T-helper 17 cell (primary cell): ENCODE measurements around the gene TMEM87B. TPM values are rescaled to one million over a fixed set of nuclear protein-coding genes. Genes with fewer than 3 reads are reported as not detected.

ENCODE experiments used
- ATAC-seq: fragments of 150-1000 bp; cut with Tn5 transposase; 2 replicates; pipeline ENCODE4 v1.10.0; 2021; ENCODE audit warnings: mild to moderate bottlenecking, moderate library complexity
- DNase-seq, 3 donors: peaks; one replicate each; pipeline versions ENCODE4 v3.0.0 to v3.0.0-alpha.2; 2020 to 2021
- H3K9me3 ChIP-seq: one replicate; pipeline ENCODE4 v1.7.0; 2013; ENCODE audit warnings: low read length, mild to moderate bottlenecking; ENCODE audit not compliant: control insufficient read depth, poor library complexity, severe bottlenecking
- H3K27ac Mint-ChIP-seq: one replicate; pipeline ENCODE4 v1.8.0; 2022; ENCODE audit warnings: mild to moderate bottlenecking, moderate library complexity, mixed read lengths
- H3K27me3 Mint-ChIP-seq: one replicate; pipeline ENCODE4 v1.8.0; 2022; ENCODE audit warnings: mixed read lengths
- H3K36me3 Mint-ChIP-seq: one replicate; pipeline ENCODE4 v1.8.0; 2022; ENCODE audit warnings: low read depth, mixed read lengths
- H3K4me1 Mint-ChIP-seq: one replicate; pipeline ENCODE4 v1.8.0; 2022; ENCODE audit warnings: mild to moderate bottlenecking, mixed read lengths
- H3K4me3 Mint-ChIP-seq: one replicate; pipeline ENCODE4 v1.8.0; 2022; ENCODE audit warnings: mild to moderate bottlenecking, moderate library complexity, mixed read lengths
- total RNA-seq, 4 donors: library from RNA in 2 of 4; stranded (reverse) in 2 of 4; gene quantifications; one replicate each; pipeline ENCODE4 v1.2.3 and lab custom pipeline; 2022 to 2026

The TMEM87B gene
- total RNA-seq, 2 donors from 2014 or later, result 16.3 to 23.1 TPM

DNA sequence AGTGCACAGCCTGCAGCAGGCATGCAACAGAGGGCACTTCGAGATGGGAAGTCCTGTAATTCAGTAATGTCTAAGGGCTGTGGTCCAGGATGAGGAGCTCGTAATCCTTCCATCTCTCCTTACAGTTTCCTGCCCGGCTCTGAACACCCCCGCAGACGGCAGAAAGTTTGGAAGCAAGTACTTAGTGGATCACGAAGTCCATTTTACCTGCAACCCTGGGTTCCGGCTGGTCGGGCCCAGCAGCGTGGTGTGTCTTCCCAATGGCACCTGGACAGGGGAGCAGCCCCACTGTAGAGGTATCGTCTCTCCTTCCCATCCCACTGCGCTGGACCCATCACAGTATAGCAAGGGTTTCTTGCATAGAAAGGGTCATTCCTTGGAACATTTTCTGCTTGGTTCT, 109.8 kb downstream of the TMEM87B start:
- ATAC-seq (no peak), DNase-seq (no peak)
- no peaks in the 10 kb centered on the region for H3K9me3 ChIP-seq
- no peak overlapping the region for H3K4me3 Mint-ChIP-seq
- peaks cover 3% of the 10 kb centered on the region for H3K36me3 Mint-ChIP-seq
- H3K27ac Mint-ChIP-seq, result no peak overlapping the region
- peaks cover 15% of the 10 kb centered on the region for H3K4me1 Mint-ChIP-seq
- H3K27me3 Mint-ChIP-seq, result peaks cover 8% of the 10 kb centered on the region

GRCh38 chr2:112165296-112165695, 110.2 kb downstream of the TMEM87B start:
- Mint-ChIP-seq H3K4me3 (no peak overlapping the region), H3K27me3 (peaks cover 8% of the 10 kb centered on the region), H3K36me3 (peaks cover 3% of the 10 kb centered on the region), H3K4me1 (peaks cover 15% of the 10 kb centered on the region), H3K27ac (no peak overlapping the region)
- ATAC-seq, result no peak
- H3K9me3 ChIP-seq, result no peaks in the 10 kb centered on the region
- no peak for DNase-seq

GRCh38 chr2:112166806-112167499, 111.9 kb downstream of the TMEM87B start:
- H3K9me3 ChIP-seq, result no peaks in the 10 kb centered on the region
- Mint-ChIP-seq H3K4me1 (peaks cover 19% of the 10 kb centered on the region), H3K36me3 (peaks cover 3% of the 10 kb centered on the region), H3K27me3 (peaks cover 8% of the 10 kb centered on the region), H3K4me3 (no peak overlapping the region), H3K27ac (no peak overlapping the region)
- ATAC-seq (peak; percentile 68), DNase-seq (no peak)

DNA sequence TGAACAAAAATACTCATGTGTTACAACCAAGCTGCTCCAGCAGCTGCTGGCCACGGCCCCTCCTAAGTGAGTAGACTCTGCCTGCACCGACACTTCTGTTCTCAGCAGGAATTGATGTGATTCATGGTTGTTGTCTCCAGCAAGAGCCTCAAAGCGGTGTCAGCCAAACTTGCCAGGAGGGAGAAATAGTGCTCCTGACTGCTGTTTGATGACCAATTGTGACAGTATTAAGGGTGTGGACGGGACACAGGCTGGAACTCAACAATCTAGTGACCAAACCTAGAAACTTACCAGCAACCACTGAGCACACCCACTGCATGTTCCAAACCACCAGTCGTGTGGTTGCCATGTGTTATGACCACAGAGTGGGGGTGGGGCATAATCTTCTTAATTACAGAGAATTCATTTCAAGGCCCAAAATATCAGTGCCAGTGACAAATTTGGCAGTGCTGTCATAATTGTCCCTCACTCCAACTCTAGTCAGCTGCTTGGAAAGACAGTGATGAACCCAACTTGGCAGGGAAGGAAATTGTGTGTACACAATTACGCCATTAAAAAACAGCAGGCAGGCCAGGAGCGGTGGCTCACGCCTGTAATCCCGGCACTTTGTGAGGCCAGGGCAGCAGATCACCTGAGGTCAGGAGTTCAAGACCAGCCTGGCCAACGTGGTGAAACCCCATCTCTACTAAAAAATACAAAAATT, 113.5 kb downstream of the TMEM87B start:
- no peaks in the 10 kb centered on the region for H3K9me3 ChIP-seq
- no peak for ATAC-seq
- Mint-ChIP-seq H3K27ac (no peak overlapping the region), H3K27me3 (peaks cover 8% of the 10 kb centered on the region), H3K4me3 (no peak overlapping the region), H3K36me3 (peaks cover 5% of the 10 kb centered on the region), H3K4me1 (peaks cover 23% of the 10 kb centered on the region)
- DNase-seq, result no peak

Other genes starting within 250 kb of the TMEM87B start
- gene ANAPC1, start 171.1 kb upstream of the TMEM87B start, total RNA-seq, result 10 to 100 TPM; 49.0 to 50.6 TPM
- gene MERTK, start 156.7 kb upstream of the TMEM87B start, total RNA-seq, result under 1 TPM; 0.12 to 0.13 TPM
- gene FBLN7, start 83.1 kb downstream of the TMEM87B start, total RNA-seq, result 10 to 100 TPM; 17.2 to 21.7 TPM
- gene ZC3H8, start 199.8 kb downstream of the TMEM87B start, total RNA-seq, result 10 to 100 TPM; 15.3 to 16.8 TPM
- 10 to 100 TPM; 17.7 to 19.6 TPM for gene ZC3H6, start 220.3 kb downstream of the TMEM87B start, total RNA-seq